HUES48 (cell line): ENCODE measurements around the gene ESRRB.

Experiments used
- H3K27ac ChIP-seq: one replicate; pipeline ENCODE4 v1.7.0; 2013; ENCODE audit warnings: low read depth, low read length, inconsistent platforms
- H3K27me3 ChIP-seq: 2 replicates; pipeline ENCODE4 v1.6.1; 2013; ENCODE audit warnings: mild to moderate bottlenecking, low read length; ENCODE audit not compliant: control insufficient read depth, insufficient read depth
- H3K36me3 ChIP-seq: 2 replicates; pipeline ENCODE4 v1.6.1; 2013; ENCODE audit warnings: low read length; ENCODE audit not compliant: control insufficient read depth, insufficient read depth
- H3K4me1 ChIP-seq: 2 replicates; pipeline ENCODE4 v1.6.1; 2013; ENCODE audit warnings: mild to moderate bottlenecking, low read length; ENCODE audit not compliant: control insufficient read depth, insufficient read depth
- H3K4me3 ChIP-seq: 2 replicates; pipeline ENCODE4 v1.5.1; 2013; ENCODE audit warnings: mild to moderate bottlenecking, low read depth, low read length
- H3K9ac ChIP-seq: 2 replicates; pipeline ENCODE4 v1.6.1; 2013; ENCODE audit warnings: mild to moderate bottlenecking, low read depth, low read length, moderate library complexity
- H3K9me3 ChIP-seq: 2 replicates; pipeline ENCODE4 v1.6.1; 2013; ENCODE audit warnings: low read length; ENCODE audit not compliant: control insufficient read depth, insufficient read depth

Gene ESRRB

GRCh38 chr14:76430017-76430416, 54.1 kb downstream of the ESRRB start:
- H3K4me3 ChIP-seq, result no peak overlapping the region
- H3K9me3 ChIP-seq, result no peaks in the 10 kb centered on the region
- no peak overlapping the region for H3K27ac ChIP-seq
- H3K9ac ChIP-seq, result no peak overlapping the region
- H3K27me3 ChIP-seq, result no peaks in the 10 kb centered on the region
- no peaks in the 10 kb centered on the region for H3K4me1 ChIP-seq
- H3K36me3 ChIP-seq, result no peaks in the 10 kb centered on the region

- Histone ChIP-seq H3K4me1 (no peaks in the 10 kb centered on the region), H3K4me3 (no peak overlapping the region), H3K27ac (no peak overlapping the region), H3K9ac (no peak overlapping the region), H3K27me3 (no peaks in the 10 kb centered on the region), H3K36me3 (no peaks in the 10 kb centered on the region), H3K9me3 (no peaks in the 10 kb centered on the region)
These were observed 54.6 kb downstream of the ESRRB start for GRCh38 chr14:76430475-76430980.

GRCh38 chr14:76431538-76431937, 55.6 kb downstream of the ESRRB start:
- Histone ChIP-seq H3K27ac (no peak overlapping the region), H3K36me3 (no peaks in the 10 kb centered on the region), H3K9ac (no peak overlapping the region), H3K27me3 (no peaks in the 10 kb centered on the region), H3K9me3 (no peaks in the 10 kb centered on the region), H3K4me1 (no peaks in the 10 kb centered on the region), H3K4me3 (no peak overlapping the region)

- Histone ChIP-seq H3K36me3 (no peaks in the 10 kb centered on the region), H3K27me3 (no peaks in the 10 kb centered on the region), H3K4me3 (no peak overlapping the region), H3K9me3 (no peaks in the 10 kb centered on the region), H3K9ac (no peak overlapping the region), H3K4me1 (no peaks in the 10 kb centered on the region), H3K27ac (no peak overlapping the region)
These were observed 57.2 kb downstream of the ESRRB start for GRCh38 chr14:76432827-76433752.

DNA sequence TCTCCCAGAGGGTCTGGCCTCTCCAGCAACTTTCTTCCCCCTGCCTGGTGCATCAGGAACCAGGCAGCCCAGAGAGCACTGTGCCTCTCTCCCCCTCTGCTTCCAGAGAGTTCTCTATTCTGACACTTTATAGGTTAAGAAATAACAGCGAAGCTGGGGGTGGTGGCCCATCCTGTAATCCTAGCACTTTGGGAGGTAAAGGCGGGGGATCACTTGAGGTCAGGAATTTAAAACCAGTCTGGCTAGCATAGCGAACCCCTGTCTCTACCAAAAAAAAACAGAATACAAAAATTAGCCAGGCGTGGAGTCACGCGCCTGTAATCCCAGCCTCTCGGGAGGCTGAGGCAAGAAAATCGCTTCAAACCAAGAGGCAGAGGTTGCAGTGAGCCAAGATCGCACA, 58.3 kb downstream of the ESRRB start:
- Histone ChIP-seq H3K4me3 (no peak overlapping the region), H3K27ac (no peak overlapping the region), H3K9ac (no peak overlapping the region), H3K4me1 (no peaks in the 10 kb centered on the region), H3K36me3 (no peaks in the 10 kb centered on the region), H3K27me3 (no peaks in the 10 kb centered on the region), H3K9me3 (no peaks in the 10 kb centered on the region)

- H3K9ac ChIP-seq, result no peak overlapping the region
- H3K4me1 ChIP-seq, result no peaks in the 10 kb centered on the region
- H3K27ac ChIP-seq, result no peak overlapping the region
- no peaks in the 10 kb centered on the region for H3K27me3 ChIP-seq
- no peaks in the 10 kb centered on the region for H3K36me3 ChIP-seq
- H3K4me3 ChIP-seq, result no peak overlapping the region
- H3K9me3 ChIP-seq, result no peaks in the 10 kb centered on the region
These were observed 63.4 kb downstream of the ESRRB start for GRCh38 chr14:76439237-76439775.

- H3K27ac ChIP-seq, result no peak overlapping the region
- no peaks in the 10 kb centered on the region for H3K36me3 ChIP-seq
- no peak overlapping the region for H3K9ac ChIP-seq
- H3K4me1 ChIP-seq, result no peaks in the 10 kb centered on the region
- no peaks in the 10 kb centered on the region for H3K27me3 ChIP-seq
- H3K4me3 ChIP-seq, result no peak overlapping the region
- H3K9me3 ChIP-seq, result no peaks in the 10 kb centered on the region
These were observed 70.5 kb downstream of the ESRRB start for GRCh38 chr14:76446486-76446885.

DNA sequence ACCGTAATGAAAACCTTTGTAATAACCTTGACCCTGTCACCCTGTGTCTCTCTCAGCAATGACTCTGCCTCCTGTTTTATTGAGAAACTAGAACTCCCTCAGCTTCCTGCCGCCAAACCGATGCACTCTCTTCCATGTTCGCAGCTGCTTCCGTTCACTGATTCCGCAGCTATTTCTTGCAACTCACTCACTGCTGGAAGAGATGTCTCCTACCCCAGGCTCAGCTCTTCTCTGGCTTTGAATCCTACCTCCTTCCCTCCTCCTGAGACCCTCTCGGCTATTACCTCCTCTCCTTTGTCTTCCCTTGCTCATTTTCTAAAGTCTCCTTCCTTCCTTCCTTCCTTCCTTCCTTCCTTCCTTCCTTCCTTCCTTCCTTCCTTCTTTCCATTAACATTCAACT, 71.0 kb downstream of the ESRRB start:
- Histone ChIP-seq H3K4me1 (no peaks in the 10 kb centered on the region), H3K9ac (no peak overlapping the region), H3K27me3 (no peaks in the 10 kb centered on the region), H3K4me3 (no peak overlapping the region), H3K27ac (no peak overlapping the region), H3K36me3 (no peaks in the 10 kb centered on the region), H3K9me3 (no peaks in the 10 kb centered on the region)

DNA sequence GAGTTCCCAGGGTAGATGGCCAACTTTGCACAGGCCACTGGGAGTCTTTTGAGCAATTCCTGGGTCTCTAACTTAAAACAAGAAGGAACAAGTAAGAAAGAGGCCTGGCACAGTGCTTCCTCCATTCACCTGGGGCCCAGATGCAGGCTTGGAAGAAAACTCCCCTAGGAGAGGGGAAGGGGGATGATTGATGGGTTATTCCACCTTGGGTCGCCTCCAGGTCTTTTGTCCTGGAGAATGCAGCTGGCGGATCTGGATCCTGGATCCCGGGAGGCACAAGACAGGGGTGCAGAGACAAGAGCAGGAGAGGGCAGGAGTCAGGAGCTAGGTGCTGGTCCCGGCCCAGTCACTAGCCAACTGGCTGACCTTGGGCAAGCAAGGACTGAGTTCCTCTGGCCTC, 74.5 kb downstream of the ESRRB start:
- H3K27ac ChIP-seq, result no peak overlapping the region
- no peaks in the 10 kb centered on the region for H3K4me1 ChIP-seq
- no peaks in the 10 kb centered on the region for H3K36me3 ChIP-seq
- no peaks in the 10 kb centered on the region for H3K27me3 ChIP-seq
- H3K9me3 ChIP-seq, result no peaks in the 10 kb centered on the region
- H3K9ac ChIP-seq, result no peak overlapping the region
- no peak overlapping the region for H3K4me3 ChIP-seq

DNA sequence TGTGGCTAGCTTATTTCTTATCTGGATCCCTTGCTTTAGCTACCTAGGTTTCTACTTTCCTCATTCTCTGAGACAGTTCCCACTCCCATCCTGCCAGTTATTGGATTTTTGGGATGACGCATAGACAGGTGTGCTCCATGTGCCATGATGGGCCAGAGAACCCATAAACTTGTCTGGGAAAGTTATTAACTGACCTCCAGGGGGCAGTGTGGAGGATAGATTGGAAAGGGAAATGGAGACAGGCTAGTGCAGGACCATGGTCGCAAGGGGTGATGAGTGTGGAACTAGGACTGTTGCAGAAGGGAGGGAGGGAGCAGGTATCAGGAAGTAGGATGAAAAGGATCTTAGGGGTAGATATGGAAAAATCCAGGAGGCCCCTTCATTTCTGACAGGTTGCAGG, 80.3 kb downstream of the ESRRB start:
- no peak overlapping the region for H3K9ac ChIP-seq
- no peaks in the 10 kb centered on the region for H3K36me3 ChIP-seq
- H3K4me3 ChIP-seq, result no peak overlapping the region
- no peaks in the 10 kb centered on the region for H3K27me3 ChIP-seq
- H3K4me1 ChIP-seq, result no peaks in the 10 kb centered on the region
- H3K27ac ChIP-seq, result no peak overlapping the region
- H3K9me3 ChIP-seq, result no peaks in the 10 kb centered on the region

DNA sequence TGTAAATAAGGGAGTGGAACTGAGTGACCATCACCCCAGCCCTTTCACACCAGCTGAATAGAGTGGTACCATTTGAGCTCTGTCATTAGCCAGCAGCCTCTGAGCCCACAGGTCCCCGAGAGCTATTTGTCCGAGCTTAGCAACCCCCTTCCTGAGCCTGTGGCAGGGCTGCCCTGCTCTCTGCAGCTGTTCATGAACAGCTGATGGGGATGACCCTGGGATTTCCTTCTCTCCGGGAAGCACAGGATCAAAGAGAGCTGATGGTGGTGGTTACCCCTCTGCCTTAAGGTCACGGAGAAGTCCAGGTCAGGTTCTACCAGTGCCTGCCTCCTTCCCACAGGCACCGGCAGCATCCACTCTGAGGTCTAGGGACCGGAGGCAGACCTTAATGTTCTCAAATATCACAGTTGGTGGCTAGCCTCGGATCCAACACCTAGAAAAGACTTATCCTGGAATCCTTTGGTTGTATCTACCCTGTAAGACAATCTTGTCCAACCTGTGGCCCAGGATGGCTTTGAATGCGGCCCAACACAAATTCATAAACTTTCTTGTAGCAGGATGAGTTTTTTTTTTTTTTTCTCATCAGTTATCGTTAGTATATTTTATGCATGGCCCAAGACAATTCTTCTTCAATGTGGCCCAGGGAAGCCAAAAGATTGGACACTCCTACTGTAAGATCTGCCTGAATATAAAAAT, 81.1 kb downstream of the ESRRB start:
- H3K27me3 ChIP-seq, result no peaks in the 10 kb centered on the region
- H3K9ac ChIP-seq, result no peak overlapping the region
- no peaks in the 10 kb centered on the region for H3K4me1 ChIP-seq
- H3K4me3 ChIP-seq, result no peak overlapping the region
- no peak overlapping the region for H3K27ac ChIP-seq
- no peaks in the 10 kb centered on the region for H3K36me3 ChIP-seq
- no peaks in the 10 kb centered on the region for H3K9me3 ChIP-seq
